GM23338 (cell line): ENCODE results near the gene REEP1.

Source experiments
- CREB1 ChIP-seq: fragments of 250-450 bp; sonication (Bioruptor Pico); IDR thresholded peaks from 2 replicates; pipeline ENCODE4 v1.5.0; 2020; ENCODE audit warnings: low read depth, mild to moderate bottlenecking, moderate library complexity
- CTCF ChIP-seq, 2 experiments: fragments of 200-600 bp in 1 of 2; sonication (generic) in 1 of 2; conservative IDR thresholded peaks; 2 replicates each; pipeline versions ENCODE4 v1.5.1 to v1.6.1; 2016 to 2017; ENCODE audit warnings: antibody characterized with exemption in 2 of 2, low read depth in 2 of 2, mild to moderate bottlenecking in 2 of 2, moderate library complexity in 1 of 2
- EZH2 ChIP-seq: fragments of 200-600 bp; sonication (generic); IDR thresholded peaks from one replicate; pipeline ENCODE4 v1.8.0; 2017; ENCODE audit warnings: antibody characterized with exemption, mild to moderate bottlenecking, low read depth; ENCODE audit not compliant: unreplicated experiment
- EZH2phosphoT487 ChIP-seq: fragments of 200-600 bp; sonication (generic); IDR thresholded peaks from one replicate; pipeline ENCODE4 v1.8.1; 2018; ENCODE audit warnings: antibody characterized with exemption; ENCODE audit not compliant: unreplicated experiment
- JUNB ChIP-seq: IDR thresholded peaks from one replicate; pipeline ENCODE4 v1.6.1; 2016; ENCODE audit warnings: antibody characterized with exemption; ENCODE audit not compliant: unreplicated experiment
- NANOG ChIP-seq: IDR thresholded peaks from 2 replicates; pipeline ENCODE4 v1.6.1; 2016; ENCODE audit warnings: antibody characterized with exemption, borderline replicate concordance
- POLR2AphosphoS5 ChIP-seq: IDR thresholded peaks from 2 replicates; pipeline ENCODE4 v1.6.1; 2016; ENCODE audit warnings: antibody characterized with exemption, low read depth
- REST ChIP-seq: IDR thresholded peaks from one replicate; pipeline ENCODE4 v1.6.1; 2018; ENCODE audit warnings: antibody characterized with exemption; ENCODE audit not compliant: unreplicated experiment
- STAT1 ChIP-seq: IDR thresholded peaks from one replicate; pipeline ENCODE4 v1.6.1; 2016; ENCODE audit warnings: antibody characterized with exemption; ENCODE audit not compliant: unreplicated experiment
- ZNF114 ChIP-seq: fragments of 250-450 bp; sonication (Bioruptor Pico); IDR thresholded peaks from 2 replicates; pipeline ENCODE4 v1.5.0; 2020; ENCODE audit warnings: mild to moderate bottlenecking, moderate library complexity
- ZNF331 ChIP-seq: fragments of 250-450 bp; sonication (Bioruptor Pico); IDR thresholded peaks from 2 replicates; pipeline ENCODE4 v1.5.0; 2020; ENCODE audit warnings: low read depth, mild to moderate bottlenecking, moderate library complexity

- TF ChIP-seq CREB1 (CRISPR knock-in tag) (no peak), CTCF (conservative IDR thresholded peaks at IDR 0.05; ENCODE audit: low read depth in 2 of 2) (no peak), POLR2AphosphoS5 (no peak), EZH2 (no peak), ZNF114 (CRISPR knock-in tag) (no peak), JUNB (no peak), EZH2phosphoT487 (no peak), NANOG (no peak), REST (no peak), STAT1 (no peak), ZNF331 (CRISPR knock-in tag) (no peak)
These were observed 99.1 kb downstream of the REEP1 start for GRCh38 chr2:86238354-86238753.
